DMS 273 (cell line): ENCODE data around the gene LGALS3.
A peak's percentile ranks its signal among the peaks of the same experiment; 100 is the strongest.

Experiments used
- DNase-seq: peaks from one replicate; lab custom pipeline; 2025; ENCODE audit not compliant: unreplicated experiment; lab: John Stamatoyannopoulos, UW

Gene LGALS3

GRCh38 chr14:55114720-55115119 is 14.3 kb upstream of the LGALS3 start:
- DNase-seq: no peak

- no peak for DNase-seq
These were observed 13.6 kb upstream of the LGALS3 start for GRCh38 chr14:55115460-55115859.

- no peak for DNase-seq
These were observed 13.2 kb upstream of the LGALS3 start for GRCh38 chr14:55115861-55116245.

- peak; percentile 29 for DNase-seq
These were observed 12.6 kb upstream of the LGALS3 start for GRCh38 chr14:55116246-55117030.

- no peak for DNase-seq
These were observed 11.1 kb upstream of the LGALS3 start for GRCh38 chr14:55117803-55118441.

GRCh38 chr14:55118761-55119160 is 10.3 kb upstream of the LGALS3 start:
- no peak for DNase-seq

GRCh38 chr14:55120571-55121495 is 8.2 kb upstream of the LGALS3 start:
- DNase-seq: no peak

GRCh38 chr14:55121628-55122439 is 7.2 kb upstream of the LGALS3 start:
- DNase-seq: no peak

- DNase-seq: peak; percentile 34
These were observed 6.5 kb upstream of the LGALS3 start for GRCh38 chr14:55122440-55122986.

- DNase-seq: peak; percentile 13
These were observed 6.0 kb upstream of the LGALS3 start for GRCh38 chr14:55123101-55123500.

GRCh38 chr14:55123852-55124639 is 5.0 kb upstream of the LGALS3 start:
- DNase-seq: no peak

- DNase-seq: no peak
These were observed 4.2 kb upstream of the LGALS3 start for GRCh38 chr14:55124774-55125386.

- no peak for DNase-seq
These were observed 3.6 kb upstream of the LGALS3 start for GRCh38 chr14:55125403-55125802.

GRCh38 chr14:55126034-55126433 is 3.0 kb upstream of the LGALS3 start:
- DNase-seq: no peak

GRCh38 chr14:55126932-55127459 is 2.1 kb upstream of the LGALS3 start:
- peak; percentile 13 for DNase-seq

- DNase-seq: peak; percentile 18
These were observed 1.5 kb upstream of the LGALS3 start for GRCh38 chr14:55127460-55127951.

- no peak for DNase-seq
These were observed 516 bp upstream of the LGALS3 start for GRCh38 chr14:55128386-55129085.
